ENCODE measurements around the gene SND1. TPM values are rescaled to one million over a fixed set of nuclear protein-coding genes. Genes with fewer than 3 reads are reported as not detected.

Gene SND1
- total RNA-seq, 4 donors from 2014 or later = 64.3 to 77.0 (median 70.4) TPM

DNA sequence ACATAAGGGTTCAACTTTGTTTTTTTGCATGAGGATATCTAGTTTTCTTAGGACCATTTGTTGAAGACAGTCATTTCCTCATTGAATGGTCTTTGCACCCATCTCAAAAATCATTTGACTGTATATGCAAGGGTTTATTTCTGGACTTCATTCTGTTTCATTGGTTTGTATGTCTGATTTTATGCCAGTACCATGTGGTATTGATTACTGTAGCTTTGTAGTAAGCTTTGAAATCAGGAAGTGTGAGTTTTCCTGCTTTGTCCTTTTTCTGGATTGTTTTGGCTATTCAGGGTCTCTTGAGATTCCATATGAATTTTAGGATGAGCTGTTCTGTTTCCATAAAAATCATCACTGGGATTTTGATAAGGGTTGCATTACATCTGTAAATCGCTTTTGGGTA is 63.9 kb downstream of the SND1 start:
- Histone ChIP-seq H3K36me3 (peaks cover 0 to 19% (median 3%) of the 10 kb centered on the region in 4 donors), H3K27me3 (no peaks in the 10 kb centered on the region), H3K4me1 (no peaks in the 10 kb centered on the region), H3K27ac (no peak overlapping the region), H3K9me3 (peaks cover 0 to 6% of the 10 kb centered on the region in 2 donors), H3K4me3 (no peak overlapping the region)
- TF ChIP-seq POLR2A (IDR thresholded peaks at IDR 0.05) = no peak
- TF ChIP-seq EP300 (IDR thresholded peaks at IDR 0.05; ENCODE audit: low read depth) = no peak
- TF ChIP-seq, protein P1, sequence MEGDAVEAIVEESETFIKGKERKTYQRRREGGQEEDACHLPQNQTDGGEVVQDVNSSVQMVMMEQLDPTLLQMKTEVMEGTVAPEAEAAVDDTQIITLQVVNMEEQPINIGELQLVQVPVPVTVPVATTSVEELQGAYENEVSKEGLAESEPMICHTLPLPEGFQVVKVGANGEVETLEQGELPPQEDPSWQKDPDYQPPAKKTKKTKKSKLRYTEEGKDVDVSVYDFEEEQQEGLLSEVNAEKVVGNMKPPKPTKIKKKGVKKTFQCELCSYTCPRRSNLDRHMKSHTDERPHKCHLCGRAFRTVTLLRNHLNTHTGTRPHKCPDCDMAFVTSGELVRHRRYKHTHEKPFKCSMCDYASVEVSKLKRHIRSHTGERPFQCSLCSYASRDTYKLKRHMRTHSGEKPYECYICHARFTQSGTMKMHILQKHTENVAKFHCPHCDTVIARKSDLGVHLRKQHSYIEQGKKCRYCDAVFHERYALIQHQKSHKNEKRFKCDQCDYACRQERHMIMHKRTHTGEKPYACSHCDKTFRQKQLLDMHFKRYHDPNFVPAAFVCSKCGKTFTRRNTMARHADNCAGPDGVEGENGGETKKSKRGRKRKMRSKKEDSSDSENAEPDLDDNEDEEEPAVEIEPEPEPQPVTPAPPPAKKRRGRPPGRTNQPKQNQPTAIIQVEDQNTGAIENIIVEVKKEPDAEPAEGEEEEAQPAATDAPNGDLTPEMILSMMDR (IDR thresholded peaks at IDR 0.05) = no peak
- TF ChIP-seq POLR2AphosphoS5 (IDR thresholded peaks at IDR 0.05) = no peak
- intact Hi-C loops (cut with DNase I; ENCODE audit: low total_unique reads) (loop anchor here (10.0 kb wide), 1 partner anchor 319 kb away; the partner anchor contains the start of gene LRRC4), in situ Hi-C loops (cut with MboI; ENCODE audit: low pct_ligation_motif_present in 1 of 4, low pct_unique_long_range_greater_than_20kb in 1 of 4, low sequenced_read_pairs in 3 of 4) (loop anchor here in 2 of 4 donors (10.0 to 25.0 kb wide), 2 partner anchors 321 to 489 kb away; partner anchors contain the start of gene LRRC4 (in 1 of the 2))
- WGBS, 2 donors (ENCODE audit: low coverage in 1 of 2) = 78 to 97% methylated on average over 1 of the region's 1 CpG
- DNase-seq = no peak

DNA sequence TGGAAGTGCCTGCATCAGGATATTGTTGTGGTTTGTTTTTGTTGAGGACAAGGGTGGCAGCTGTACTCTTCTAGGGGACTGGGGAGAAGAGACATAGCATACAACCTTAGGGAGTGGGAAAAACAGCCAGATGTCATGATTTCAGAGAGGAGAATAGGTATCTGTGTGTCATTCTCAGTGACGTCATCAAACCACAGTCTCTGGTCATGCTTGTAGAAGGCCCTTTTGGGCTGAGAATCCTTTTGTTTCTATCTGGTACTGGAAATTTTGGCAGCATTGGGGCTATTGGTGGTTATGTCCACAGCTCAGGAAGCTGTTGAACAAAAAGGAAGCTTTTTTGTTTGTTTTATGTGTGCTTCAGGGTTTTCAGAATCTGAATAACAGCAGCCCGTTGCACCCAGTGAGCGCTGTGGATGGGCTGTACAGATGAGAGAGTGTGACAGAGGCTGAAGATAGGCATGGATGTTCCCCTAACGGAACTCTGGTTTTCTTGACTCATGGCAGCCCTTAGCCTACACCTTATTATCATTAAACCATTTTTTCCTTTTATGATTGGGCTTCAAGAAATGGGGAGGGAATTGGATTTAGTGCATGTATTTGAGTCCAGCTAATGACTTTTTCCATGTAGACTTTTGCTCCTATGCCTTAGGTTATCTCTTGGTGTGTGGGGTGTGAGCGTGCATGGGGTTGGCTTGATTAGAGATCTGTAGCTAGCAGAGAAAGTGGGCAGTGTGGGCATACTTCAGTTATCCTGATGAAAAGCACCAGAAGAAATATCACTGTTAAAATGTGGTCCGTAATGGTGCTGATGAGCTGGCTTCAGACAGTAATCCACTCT is 65.7 kb downstream of the SND1 start:
- intact Hi-C loops (cut with DNase I; ENCODE audit: low total_unique reads) = loop anchor here (10.0 kb wide), 1 partner anchor 317 kb away; the partner anchor contains the start of gene LRRC4

DNA sequence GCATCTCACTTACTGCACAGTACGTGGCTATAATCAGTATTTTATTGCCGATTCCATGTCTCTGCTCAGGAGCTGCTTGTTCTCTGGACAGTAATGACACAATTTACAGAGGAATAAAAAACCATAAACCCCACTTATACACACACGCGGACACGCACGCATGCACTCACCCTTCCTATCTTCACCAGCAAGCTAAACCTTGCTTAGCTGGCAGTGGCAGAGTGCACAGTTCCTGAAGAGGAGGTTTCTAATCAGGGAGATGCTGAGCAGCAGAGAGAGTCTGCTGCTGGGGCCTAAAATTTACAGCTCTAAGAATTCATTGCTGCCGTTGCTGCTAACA is 66.3 kb downstream of the SND1 start:
- intact Hi-C loops (cut with DNase I; ENCODE audit: low total_unique reads) = loop anchor here (10.0 kb wide), 1 partner anchor 316 kb away; the partner anchor contains the start of gene LRRC4
- in situ Hi-C loops (cut with MboI; ENCODE audit: low pct_ligation_motif_present in 1 of 4, low pct_unique_long_range_greater_than_20kb in 1 of 4, low sequenced_read_pairs in 3 of 4) = loop anchor here in 2 of 4 donors (10.0 to 25.0 kb wide), 2 partner anchors 319 to 486 kb away; partner anchors contain the start of gene LRRC4 (in 1 of the 2)
- H3K36me3 ChIP-seq = peaks cover 0 to 8% (median 0%) of the 10 kb centered on the region in 4 donors

More for the DNA sequence above, 65.7 kb downstream of the SND1 start:
- no peaks in the 10 kb centered on the region for H3K9me3 ChIP-seq
- H3K27ac ChIP-seq = no peak overlapping the region
- DNase-seq = no peak
- 89 to 90% methylated on average over 3 to 6 of the region's 6 CpGs for WGBS, 2 donors (ENCODE audit: low coverage in 1 of 2)
- no peak for TF ChIP-seq EP300 (IDR thresholded peaks at IDR 0.05; ENCODE audit: low read depth)
- TF ChIP-seq, protein P1 (IDR thresholded peaks at IDR 0.05) = no peak
- no peak for TF ChIP-seq POLR2A (IDR thresholded peaks at IDR 0.05)
- no peak for TF ChIP-seq POLR2AphosphoS5 (IDR thresholded peaks at IDR 0.05)
- H3K36me3 ChIP-seq = peaks cover 0 to 8% (median 0%) of the 10 kb centered on the region in 4 donors
- no peaks in the 10 kb centered on the region for H3K27me3 ChIP-seq
- in situ Hi-C loops (cut with MboI; ENCODE audit: low pct_ligation_motif_present in 1 of 4, low pct_unique_long_range_greater_than_20kb in 1 of 4, low sequenced_read_pairs in 3 of 4) = loop anchor here in 2 of 4 donors (10.0 to 25.0 kb wide), 2 partner anchors 320 to 487 kb away; partner anchors contain the start of gene LRRC4 (in 1 of the 2)
- no peaks in the 10 kb centered on the region for H3K4me1 ChIP-seq
- H3K4me3 ChIP-seq = no peak overlapping the region

DNA sequence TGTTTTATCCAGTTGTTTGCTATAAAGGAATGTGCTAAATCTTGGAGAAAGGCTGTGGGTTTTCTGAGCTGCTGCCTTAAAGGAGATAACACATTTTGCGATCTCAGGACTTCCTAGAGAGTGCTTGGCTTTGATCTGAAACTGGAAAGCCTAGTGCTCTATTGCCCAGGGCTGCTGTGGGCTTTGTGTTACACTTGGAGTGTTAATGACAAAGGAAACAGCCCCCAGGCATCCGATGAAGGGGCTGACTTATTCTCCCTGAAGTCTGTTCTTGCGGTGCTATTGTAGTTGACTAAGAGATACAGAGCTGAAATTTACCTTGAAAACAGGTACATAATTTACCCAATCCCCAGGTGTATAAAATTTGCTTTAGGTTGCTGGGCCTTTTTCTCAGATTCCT is 74.5 kb downstream of the SND1 start:
- no peaks in the 10 kb centered on the region for H3K36me3 ChIP-seq
- no peaks in the 10 kb centered on the region for H3K27me3 ChIP-seq
- H3K4me1 ChIP-seq = no peaks in the 10 kb centered on the region
- no peaks in the 10 kb centered on the region for H3K9me3 ChIP-seq
- 92 to 100% methylated on average over 2 to 3 of the region's 3 CpGs for WGBS, 2 donors (ENCODE audit: low coverage in 1 of 2)
- no peak for DNase-seq
- in situ Hi-C loops (cut with MboI; ENCODE audit: low pct_ligation_motif_present in 1 of 4, low pct_unique_long_range_greater_than_20kb in 1 of 4, low sequenced_read_pairs in 3 of 4) = no loop called here
- H3K4me3 ChIP-seq = no peak overlapping the region
- intact Hi-C loops (cut with DNase I; ENCODE audit: low total_unique reads) = no loop called here
- H3K27ac ChIP-seq = no peak overlapping the region
- TF ChIP-seq EP300 (IDR thresholded peaks at IDR 0.05; ENCODE audit: low read depth) (no peak), POLR2AphosphoS5 (IDR thresholded peaks at IDR 0.05) (no peak), POLR2A (IDR thresholded peaks at IDR 0.05) (no peak)
- TF ChIP-seq, protein P1 (IDR thresholded peaks at IDR 0.05) = no peak

More for the DNA sequence above, 66.3 kb downstream of the SND1 start:
- DNase-seq = peak; percentile 19
- WGBS, 2 donors (ENCODE audit: low coverage in 1 of 2) = 74 to 90% methylated on average over 2 to 7 of the region's 7 CpGs
- Histone ChIP-seq H3K27ac (no peak overlapping the region), H3K9me3 (no peaks in the 10 kb centered on the region), H3K4me3 (no peak overlapping the region), H3K27me3 (no peaks in the 10 kb centered on the region), H3K4me1 (no peaks in the 10 kb centered on the region)
- TF ChIP-seq, protein P1 (IDR thresholded peaks at IDR 0.05) = no peak
- no peak for TF ChIP-seq EP300 (IDR thresholded peaks at IDR 0.05; ENCODE audit: low read depth)
- TF ChIP-seq POLR2AphosphoS5 (IDR thresholded peaks at IDR 0.05) = no peak
- no peak for TF ChIP-seq POLR2A (IDR thresholded peaks at IDR 0.05)

All from transverse colon (tissue), 4 donors.